ENCODE results near the gene PGM5. TPM values are rescaled to one million over a fixed set of nuclear protein-coding genes. Genes with fewer than 3 reads are reported as not detected.

Gene PGM5
- total and polyA plus RNA-seq, 12 donors: 27.3 to 244 (median 121) TPM

DNA sequence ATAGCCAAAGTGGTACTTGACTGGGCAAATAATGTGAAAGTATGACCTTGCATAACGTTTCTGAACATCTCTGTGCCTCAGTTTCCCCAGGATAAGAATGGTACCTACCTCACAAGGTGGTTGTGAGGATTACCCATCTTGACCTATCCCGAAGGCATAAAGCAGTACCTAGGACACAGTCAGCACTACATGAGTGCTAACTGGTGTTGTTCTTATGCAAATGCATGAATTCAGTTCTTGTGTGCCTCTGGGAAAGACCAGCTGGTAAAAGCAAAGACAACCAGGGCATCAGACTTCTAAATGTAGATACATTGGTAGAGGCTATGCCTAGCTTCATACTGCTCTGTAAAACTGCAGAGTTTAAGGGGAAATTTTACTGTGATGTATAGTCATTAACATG, 206.1 kb downstream of the PGM5 start:
- no peak for DNase-seq
- no peak for TF ChIP-seq POLR2A (IDR thresholded peaks at IDR 0.05)
- TF ChIP-seq, protein P1, sequence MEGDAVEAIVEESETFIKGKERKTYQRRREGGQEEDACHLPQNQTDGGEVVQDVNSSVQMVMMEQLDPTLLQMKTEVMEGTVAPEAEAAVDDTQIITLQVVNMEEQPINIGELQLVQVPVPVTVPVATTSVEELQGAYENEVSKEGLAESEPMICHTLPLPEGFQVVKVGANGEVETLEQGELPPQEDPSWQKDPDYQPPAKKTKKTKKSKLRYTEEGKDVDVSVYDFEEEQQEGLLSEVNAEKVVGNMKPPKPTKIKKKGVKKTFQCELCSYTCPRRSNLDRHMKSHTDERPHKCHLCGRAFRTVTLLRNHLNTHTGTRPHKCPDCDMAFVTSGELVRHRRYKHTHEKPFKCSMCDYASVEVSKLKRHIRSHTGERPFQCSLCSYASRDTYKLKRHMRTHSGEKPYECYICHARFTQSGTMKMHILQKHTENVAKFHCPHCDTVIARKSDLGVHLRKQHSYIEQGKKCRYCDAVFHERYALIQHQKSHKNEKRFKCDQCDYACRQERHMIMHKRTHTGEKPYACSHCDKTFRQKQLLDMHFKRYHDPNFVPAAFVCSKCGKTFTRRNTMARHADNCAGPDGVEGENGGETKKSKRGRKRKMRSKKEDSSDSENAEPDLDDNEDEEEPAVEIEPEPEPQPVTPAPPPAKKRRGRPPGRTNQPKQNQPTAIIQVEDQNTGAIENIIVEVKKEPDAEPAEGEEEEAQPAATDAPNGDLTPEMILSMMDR (IDR thresholded peaks at IDR 0.05): no peak
- peaks cover 0 to 10% of the 10 kb centered on the region in 2 donors for H3K4me1 ChIP-seq (replicated peaks in 1 of 2)
- no peak overlapping the region for H3K27ac ChIP-seq
- 65 to 69% (median 68%) methylated on average over 2 of the region's 2 CpGs for WGBS, 4 donors
- no peaks in the 10 kb centered on the region for H3K9me3 ChIP-seq (replicated peaks in 1 of 3)
- H3K36me3 ChIP-seq (replicated peaks in 1 of 2): no peaks in the 10 kb centered on the region
- intact Hi-C loops (cut with DNase I): no loop called here
- no peak overlapping the region for H3K4me3 ChIP-seq
- no peaks in the 10 kb centered on the region for H3K27me3 ChIP-seq

DNA sequence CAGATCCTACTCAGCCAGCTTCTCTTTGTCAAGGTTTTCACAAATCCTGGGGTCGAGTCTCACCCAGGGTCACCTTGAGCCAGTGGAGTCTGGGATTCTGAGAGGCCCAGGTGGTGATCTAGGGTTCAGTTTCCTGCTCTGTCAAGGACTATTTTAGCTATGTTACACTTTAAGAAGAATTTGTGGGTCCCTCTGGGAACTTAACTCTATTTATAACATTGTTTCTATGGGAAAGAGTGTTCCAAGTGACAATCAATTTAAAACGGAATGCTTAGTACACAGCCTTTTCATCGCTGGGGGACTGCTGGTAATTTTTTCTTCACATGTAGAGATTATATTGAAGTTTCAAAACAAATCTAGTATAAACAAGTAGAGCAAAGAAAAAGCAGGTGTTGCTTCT, 211.2 kb downstream of the PGM5 start:
- WGBS, 4 donors: 74 to 79% (median 77%) methylated on average over 3 of the region's 3 CpGs
- TF ChIP-seq POLR2A (IDR thresholded peaks at IDR 0.05): no peak
- TF ChIP-seq, protein P1 (IDR thresholded peaks at IDR 0.05): no peak
- Histone ChIP-seq H3K27me3 (no peaks in the 10 kb centered on the region), H3K4me3 (no peak overlapping the region), H3K27ac (no peak overlapping the region), H3K4me1 (replicated peaks in 1 of 2) (no peaks in the 10 kb centered on the region), H3K9me3 (replicated peaks in 1 of 3) (no peaks in the 10 kb centered on the region), H3K36me3 (replicated peaks in 1 of 2) (no peaks in the 10 kb centered on the region)
- intact Hi-C loops (cut with DNase I): no loop called here
- DNase-seq: no peak

DNA sequence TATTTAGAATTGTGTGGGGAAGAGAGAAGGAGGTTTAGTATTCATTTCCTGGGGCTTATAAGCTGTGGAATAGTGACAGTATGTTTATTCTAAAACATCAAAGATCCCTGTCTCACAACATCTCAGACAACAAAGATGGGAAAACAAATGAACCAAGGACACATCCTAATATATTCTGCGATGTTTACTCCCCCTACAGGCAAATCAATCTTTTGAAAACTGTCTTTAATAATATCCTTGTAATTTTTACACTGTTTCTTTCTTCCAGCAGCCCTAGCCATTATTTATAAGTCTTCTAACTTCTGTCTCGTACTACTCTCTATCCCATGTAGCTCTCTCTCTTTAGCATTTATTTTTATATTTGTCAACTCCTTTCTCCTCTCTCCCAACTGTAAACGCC, 217.7 kb downstream of the PGM5 start:
- WGBS, 4 donors: 29 to 36% (median 30%) methylated on average over 3 of the region's 3 CpGs

DNA sequence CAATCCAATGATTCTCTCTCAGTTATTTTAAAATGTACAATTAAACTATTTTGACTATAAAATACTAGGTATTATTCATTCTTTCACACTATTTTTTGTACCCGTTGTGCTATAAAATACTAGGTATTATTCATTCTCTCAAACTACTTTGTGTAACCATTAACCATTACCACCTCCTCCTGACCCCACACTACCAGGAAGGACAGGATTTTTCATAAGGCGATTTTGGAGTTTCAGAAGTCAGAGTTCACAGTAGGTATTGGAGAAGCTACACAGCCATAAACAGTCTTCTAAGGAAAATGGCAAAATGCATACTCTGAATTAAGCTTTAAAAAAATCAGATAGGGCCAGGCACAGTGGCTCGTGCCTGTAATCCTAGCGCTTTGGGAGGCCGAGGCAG, 219.4 kb downstream of the PGM5 start:
- no peak for DNase-seq
- H3K9me3 ChIP-seq (replicated peaks in 1 of 3): no peaks in the 10 kb centered on the region
- no peak overlapping the region for H3K4me3 ChIP-seq
- no peaks in the 10 kb centered on the region for H3K36me3 ChIP-seq (replicated peaks in 1 of 2)
- peaks cover 0 to 6% of the 10 kb centered on the region in 2 donors for H3K4me1 ChIP-seq (replicated peaks in 1 of 2)
- WGBS, 4 donors: 62 to 73% (median 70%) methylated on average over 5 of the region's 5 CpGs
- no peak overlapping the region for H3K27ac ChIP-seq
- H3K27me3 ChIP-seq: no peaks in the 10 kb centered on the region
- intact Hi-C loops (cut with DNase I): no loop called here
- TF ChIP-seq, protein P1 (IDR thresholded peaks at IDR 0.05): no peak
- TF ChIP-seq POLR2A (IDR thresholded peaks at IDR 0.05): no peak

More for the DNA sequence above, 217.7 kb downstream of the PGM5 start:
- intact Hi-C loops (cut with DNase I): no loop called here
- H3K4me1 ChIP-seq (replicated peaks in 1 of 2): peaks cover 0 to 6% of the 10 kb centered on the region in 2 donors
- H3K27me3 ChIP-seq: no peaks in the 10 kb centered on the region
- no peaks in the 10 kb centered on the region for H3K9me3 ChIP-seq (replicated peaks in 1 of 3)
- no peaks in the 10 kb centered on the region for H3K36me3 ChIP-seq (replicated peaks in 1 of 2)
- H3K4me3 ChIP-seq: no peak overlapping the region
- no peak overlapping the region for H3K27ac ChIP-seq
- TF ChIP-seq, protein P1 (IDR thresholded peaks at IDR 0.05): peak; percentile 22 to 39 (median 26)
- no peak for TF ChIP-seq POLR2A (IDR thresholded peaks at IDR 0.05)
- no peak for DNase-seq
